Astrocyte (in vitro differentiated cells and primary cell): Measurements from ENCODE around the gene BUB3. TPM values are rescaled to one million over a fixed set of nuclear protein-coding genes. Genes with fewer than 3 reads are reported as not detected.
"Not testable (repeated sequence)": the region's sequence is repeated elsewhere in the genome, so short reads cannot be mapped to it uniquely, and the experiment has no call there.

Experiments
- DNase-seq: peaks from one replicate; pipeline ENCODE4 v3.0.0-alpha.2; 2010; ENCODE audit warnings: low read depth
- FAIRE-seq: peaks from 2 replicates; lab custom pipeline; 2011; peaks lifted over from hg19 to GRCh38; lab: Jason Lieb, UNC
- H2AFZ ChIP-seq: 2 replicates; pipeline ENCODE4 v1.6.0; 2012; ENCODE audit warnings: low read depth, low read length, inconsistent platforms
- H3K27ac ChIP-seq: 2 replicates; pipeline ENCODE4 v1.5.1; 2011; ENCODE audit warnings: low read depth, low read length, inconsistent platforms
- H3K27me3 ChIP-seq: 2 replicates; pipeline ENCODE4 v1.6.0; 2011; ENCODE audit warnings: low read length, inconsistent platforms; ENCODE audit not compliant: insufficient read depth
- H3K36me3 ChIP-seq: 2 replicates; pipeline ENCODE4 v1.5.1; 2011; ENCODE audit warnings: low read length, inconsistent platforms; ENCODE audit not compliant: insufficient read depth
- H3K4me1 ChIP-seq: 2 replicates; pipeline ENCODE4 v1.5.1; 2011; ENCODE audit warnings: low read length, inconsistent platforms; ENCODE audit not compliant: insufficient read depth
- H3K4me2 ChIP-seq: 2 replicates; pipeline ENCODE4 v1.6.0; 2012; ENCODE audit warnings: low read length, inconsistent platforms
- H3K4me3 ChIP-seq: 2 replicates; pipeline ENCODE4 v1.5.1; 2011; ENCODE audit warnings: low read depth, mild to moderate bottlenecking, low read length, inconsistent platforms; ENCODE audit not compliant: insufficient read depth
- H3K79me2 ChIP-seq: 2 replicates; pipeline ENCODE4 v1.6.0; 2012; ENCODE audit warnings: mild to moderate bottlenecking, low read length, inconsistent platforms; ENCODE audit not compliant: insufficient read depth
- H3K9ac ChIP-seq: 2 replicates; pipeline ENCODE4 v1.6.0; 2012; ENCODE audit warnings: mild to moderate bottlenecking, low read length, inconsistent platforms
- H3K9me3 ChIP-seq: 2 replicates; pipeline ENCODE4 v1.5.1; 2012; ENCODE audit warnings: low read depth, mild to moderate bottlenecking, low read length, inconsistent platforms; ENCODE audit not compliant: insufficient read depth
- H4K20me1 ChIP-seq: 2 replicates; pipeline ENCODE4 v1.6.0; 2012; ENCODE audit warnings: low read length, inconsistent platforms; ENCODE audit not compliant: insufficient read depth
- H3K27ac Mint-ChIP-seq: one replicate; pipeline ENCODE4 v1.8.0; 2021; ENCODE audit warnings: mild to moderate bottlenecking, mixed read lengths; ENCODE audit not compliant: unreplicated experiment
- H3K27me3 Mint-ChIP-seq: one replicate; pipeline ENCODE4 v1.8.0; 2021; ENCODE audit warnings: low read depth, mixed read lengths; ENCODE audit not compliant: unreplicated experiment
- H3K36me3 Mint-ChIP-seq: one replicate; pipeline ENCODE4 v1.8.0; 2021; ENCODE audit warnings: low read depth, mixed read lengths; ENCODE audit not compliant: unreplicated experiment
- H3K4me1 Mint-ChIP-seq: one replicate; pipeline ENCODE4 v1.8.0; 2021; ENCODE audit warnings: low read depth, mixed read lengths; ENCODE audit not compliant: unreplicated experiment
- H3K4me3 Mint-ChIP-seq: one replicate; pipeline ENCODE4 v1.8.0; 2021; ENCODE audit warnings: mild to moderate bottlenecking, moderate library complexity, mixed read lengths; ENCODE audit not compliant: unreplicated experiment
- H3K9me3 Mint-ChIP-seq: one replicate; pipeline ENCODE4 v1.8.0; 2021; ENCODE audit warnings: mild to moderate bottlenecking, mixed read lengths; ENCODE audit not compliant: unreplicated experiment
- EZH2 ChIP-seq: IDR thresholded peaks from 2 replicates; pipeline ENCODE4 v1.6.1; 2012; ENCODE audit warnings: mild to moderate bottlenecking, low read length, inconsistent platforms; ENCODE audit not compliant: insufficient read depth
- total RNA-seq: library from RNA; stranded (reverse); gene quantifications from 2 replicates; pipeline ENCODE4 v1.2.1, GENCODE V29; 2021
- TF ChIP-seq, protein P1 (sequence below): IDR thresholded peaks from 2 replicates; pipeline ENCODE4 v1.5.1; 2011; ENCODE audit warnings: low read depth, mild to moderate bottlenecking, inconsistent platforms, low read length, moderate library complexity; ENCODE audit not compliant: insufficient read depth

BUB3 gene
- total RNA-seq, 1 donor from 2014 or later: 81.7 TPM

DNA sequence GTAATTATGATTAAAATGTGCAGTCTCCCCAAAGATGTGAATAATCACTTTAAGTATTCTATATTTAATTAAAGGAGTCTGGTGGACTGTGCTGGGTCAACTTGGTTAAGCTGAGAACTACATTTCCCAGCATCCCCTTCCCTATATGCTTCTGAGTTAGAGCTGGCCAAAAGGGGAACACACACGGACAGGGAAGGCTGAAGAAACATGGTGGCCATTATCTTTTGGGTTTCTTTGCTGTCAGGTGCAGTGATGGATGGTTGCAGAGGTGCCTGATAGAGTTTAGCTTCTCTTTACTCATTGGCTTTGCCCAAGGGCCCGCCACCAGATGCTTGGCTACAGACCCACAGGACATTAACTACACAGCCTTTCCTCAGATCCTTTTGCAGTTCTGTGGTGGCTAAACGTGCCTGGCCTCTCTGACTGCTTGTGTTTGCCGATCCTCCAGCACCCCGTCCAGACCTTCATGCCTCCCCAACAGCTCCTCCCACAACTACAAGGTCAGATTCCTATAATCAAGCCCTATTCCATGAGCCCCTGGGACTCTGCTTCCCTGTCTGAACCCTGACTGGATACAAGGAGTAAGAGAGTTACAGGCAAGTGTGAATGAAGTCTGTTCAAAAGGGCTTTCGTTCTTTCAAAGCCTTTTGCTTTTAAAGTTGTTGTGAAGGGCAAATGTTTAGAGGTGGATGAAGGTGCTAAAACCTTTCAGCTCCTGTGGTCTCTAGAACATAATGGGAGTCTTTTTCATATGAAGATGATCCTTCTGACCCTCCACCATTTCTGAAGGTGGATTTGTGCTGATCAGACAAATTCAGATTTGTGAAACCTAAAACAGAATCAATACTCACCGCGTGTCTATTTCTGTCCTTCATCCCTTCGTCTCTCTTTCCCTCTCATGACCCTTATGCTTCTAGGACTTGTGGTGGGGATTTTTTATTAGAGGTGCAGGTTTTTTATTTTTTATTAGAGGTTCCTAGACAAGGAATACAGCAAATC lies 21.5 kb downstream of the BUB3 start:
- H4K20me1 ChIP-seq: peaks cover 4% of the 10 kb centered on the region
- H3K27me3 ChIP-seq: no peaks in the 10 kb centered on the region
- H3K27ac Mint-ChIP-seq: no peak overlapping the region
- FAIRE-seq: no peak
- no peak overlapping the region for H3K4me3 Mint-ChIP-seq
- H3K27ac ChIP-seq: no peak overlapping the region
- H3K27me3 Mint-ChIP-seq: no peaks in the 10 kb centered on the region
- H2AFZ ChIP-seq: no peak overlapping the region
- H3K4me1 Mint-ChIP-seq: no peaks in the 10 kb centered on the region
- peaks cover 2% of the 10 kb centered on the region for H3K9me3 Mint-ChIP-seq
- H3K36me3 ChIP-seq: no peaks in the 10 kb centered on the region
- no peaks in the 10 kb centered on the region for H3K4me1 ChIP-seq
- TF ChIP-seq EZH2: no peak
- TF ChIP-seq, protein P1, sequence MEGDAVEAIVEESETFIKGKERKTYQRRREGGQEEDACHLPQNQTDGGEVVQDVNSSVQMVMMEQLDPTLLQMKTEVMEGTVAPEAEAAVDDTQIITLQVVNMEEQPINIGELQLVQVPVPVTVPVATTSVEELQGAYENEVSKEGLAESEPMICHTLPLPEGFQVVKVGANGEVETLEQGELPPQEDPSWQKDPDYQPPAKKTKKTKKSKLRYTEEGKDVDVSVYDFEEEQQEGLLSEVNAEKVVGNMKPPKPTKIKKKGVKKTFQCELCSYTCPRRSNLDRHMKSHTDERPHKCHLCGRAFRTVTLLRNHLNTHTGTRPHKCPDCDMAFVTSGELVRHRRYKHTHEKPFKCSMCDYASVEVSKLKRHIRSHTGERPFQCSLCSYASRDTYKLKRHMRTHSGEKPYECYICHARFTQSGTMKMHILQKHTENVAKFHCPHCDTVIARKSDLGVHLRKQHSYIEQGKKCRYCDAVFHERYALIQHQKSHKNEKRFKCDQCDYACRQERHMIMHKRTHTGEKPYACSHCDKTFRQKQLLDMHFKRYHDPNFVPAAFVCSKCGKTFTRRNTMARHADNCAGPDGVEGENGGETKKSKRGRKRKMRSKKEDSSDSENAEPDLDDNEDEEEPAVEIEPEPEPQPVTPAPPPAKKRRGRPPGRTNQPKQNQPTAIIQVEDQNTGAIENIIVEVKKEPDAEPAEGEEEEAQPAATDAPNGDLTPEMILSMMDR: no peak
- H3K79me2 ChIP-seq: no peaks in the 10 kb centered on the region
- no peak overlapping the region for H3K4me3 ChIP-seq
- H3K36me3 Mint-ChIP-seq: peaks cover 30% of the 10 kb centered on the region
- no peak overlapping the region for H3K4me2 ChIP-seq
- no peak overlapping the region for H3K9ac ChIP-seq
- no peak for DNase-seq
- H3K9me3 ChIP-seq: no peaks in the 10 kb centered on the region

DNA sequence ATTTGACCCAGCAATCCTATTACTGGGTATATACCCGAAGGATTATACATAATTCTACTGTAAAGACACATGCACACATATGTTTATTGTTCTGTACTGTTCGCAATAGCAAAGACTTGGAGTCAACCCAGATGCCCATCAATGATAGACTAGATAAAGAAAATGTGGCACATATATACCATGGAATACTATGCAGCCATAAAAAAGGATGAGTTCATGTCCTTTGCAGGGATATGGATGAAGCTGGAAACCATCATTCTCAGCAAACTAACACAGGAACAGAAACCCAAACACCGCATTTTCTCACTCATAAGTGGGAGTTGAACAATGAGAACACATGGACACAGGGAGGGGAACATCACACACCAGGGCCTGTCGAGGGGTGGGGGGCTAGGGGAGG lies 24.2 kb downstream of the BUB3 start:
- H3K9me3 ChIP-seq, FAIRE-seq, H3K27ac Mint-ChIP-seq, H3K27ac ChIP-seq, H2AFZ ChIP-seq, H4K20me1 ChIP-seq, H3K4me2 ChIP-seq, H3K27me3 ChIP-seq, H3K4me1 ChIP-seq, DNase-seq, H3K9ac ChIP-seq, H3K79me2 ChIP-seq, H3K4me1 Mint-ChIP-seq, H3K27me3 Mint-ChIP-seq, H3K9me3 Mint-ChIP-seq, H3K36me3 ChIP-seq, H3K4me3 Mint-ChIP-seq, H3K4me3 ChIP-seq: not testable (repeated sequence)
- peaks cover 27% of the 10 kb centered on the region for H3K36me3 Mint-ChIP-seq

DNA sequence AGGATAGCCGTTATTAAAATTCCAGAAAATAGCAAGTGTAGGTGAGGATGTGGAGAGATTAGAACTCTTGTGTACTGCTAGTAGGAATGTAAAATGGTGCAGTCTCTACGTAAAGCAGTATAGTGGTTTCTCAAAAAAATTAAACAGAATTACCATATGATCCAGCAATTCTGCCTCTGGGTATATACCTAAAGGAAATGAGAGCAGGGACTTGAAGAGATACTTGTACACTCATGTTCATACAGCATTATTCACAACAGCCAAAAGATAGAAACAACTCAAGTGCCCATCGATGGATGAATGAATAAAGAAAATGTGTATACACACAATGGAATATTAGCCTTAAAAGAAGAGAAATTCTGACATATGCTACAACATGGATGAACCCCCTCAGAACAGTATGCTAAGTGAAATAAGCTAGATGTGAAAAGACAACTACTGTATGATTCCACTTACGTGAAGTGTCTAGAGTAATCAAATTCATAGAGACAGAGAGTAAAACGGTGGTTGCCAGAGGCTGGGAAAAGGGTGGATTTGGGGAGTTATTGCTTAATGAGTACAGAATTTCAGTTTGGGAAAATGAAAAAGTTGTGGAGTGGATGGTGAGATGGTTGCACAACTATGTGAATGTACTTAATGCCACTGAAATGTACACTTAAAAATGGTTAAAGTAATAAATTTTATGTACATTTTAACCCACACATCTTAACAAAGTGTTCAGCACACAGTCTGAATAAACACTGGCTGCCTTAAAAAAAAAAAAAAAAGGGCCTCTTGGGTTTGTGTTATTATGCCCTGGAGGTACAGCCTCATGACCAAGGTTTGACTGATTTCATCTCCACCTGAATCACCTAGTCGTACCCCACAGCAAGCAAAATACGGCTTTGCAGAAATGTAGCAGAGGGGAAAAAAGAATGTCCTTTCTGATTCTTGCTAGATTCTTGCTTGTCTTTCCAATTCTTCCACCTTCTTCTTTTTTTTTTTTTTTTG lies 26.2 kb downstream of the BUB3 start:
- H3K27me3 Mint-ChIP-seq: no peaks in the 10 kb centered on the region
- H3K9ac ChIP-seq: no peak overlapping the region

More for the DNA sequence above, 26.2 kb downstream of the BUB3 start:
- DNase-seq: no peak
- Mint-ChIP-seq H3K4me1 (no peaks in the 10 kb centered on the region), H3K9me3 (peaks cover 8% of the 10 kb centered on the region), H3K36me3 (peaks cover 24% of the 10 kb centered on the region), H3K4me3 (no peak overlapping the region), H3K27ac (no peak overlapping the region)
- Histone ChIP-seq H4K20me1 (no peaks in the 10 kb centered on the region), H3K4me1 (no peaks in the 10 kb centered on the region), H3K4me3 (no peak overlapping the region), H3K36me3 (no peaks in the 10 kb centered on the region), H3K27ac (no peak overlapping the region), H2AFZ (no peak overlapping the region), H3K9me3 (no peaks in the 10 kb centered on the region), H3K79me2 (no peaks in the 10 kb centered on the region), H3K27me3 (no peaks in the 10 kb centered on the region), H3K4me2 (no peak overlapping the region)
- no peak for TF ChIP-seq EZH2
- TF ChIP-seq, protein P1: no peak
- FAIRE-seq: no peak
